ENCODE data around the gene BCAS1. TPM values are rescaled to one million over a fixed set of nuclear protein-coding genes. Genes with fewer than 3 reads are reported as not detected.

BCAS1 gene
- total RNA-seq (2012; rRNA removed): under 0.01 and 1.3 TPM in 2 replicates

GRCh38 chr20:54070187-54070987 lies at the start of gene BCAS1:
Gene BCAS1, minus strand, starts transcription at chr20:54070594. Its CDS starts 11,876 bp downstream, at chr20:54058718.
- H3K4me1 ChIP-seq (ENCODE audit: control insufficient read depth, insufficient read depth, low read length): no peaks in the 10 kb centered on the region
- H3K4me3 ChIP-seq (ENCODE audit: low read length): no peak within 1 kb of the TSS
- H3K4me2 ChIP-seq (ENCODE audit: low read length): no peak within 1 kb of the TSS
- no peaks in the 10 kb centered on the region for H3K36me3 ChIP-seq (ENCODE audit: insufficient read depth, low read length)
- no peak within 1 kb of the TSS for H3K9ac ChIP-seq (ENCODE audit: low read depth, low read length)
- H3K27me3 ChIP-seq (ENCODE audit: control insufficient read depth, insufficient read depth, low read length): peaks cover 13% of the 10 kb centered on the region
- H3K9me3 ChIP-seq (replicated peaks; ENCODE audit: low read length): no peaks in the 10 kb centered on the region

DNA sequence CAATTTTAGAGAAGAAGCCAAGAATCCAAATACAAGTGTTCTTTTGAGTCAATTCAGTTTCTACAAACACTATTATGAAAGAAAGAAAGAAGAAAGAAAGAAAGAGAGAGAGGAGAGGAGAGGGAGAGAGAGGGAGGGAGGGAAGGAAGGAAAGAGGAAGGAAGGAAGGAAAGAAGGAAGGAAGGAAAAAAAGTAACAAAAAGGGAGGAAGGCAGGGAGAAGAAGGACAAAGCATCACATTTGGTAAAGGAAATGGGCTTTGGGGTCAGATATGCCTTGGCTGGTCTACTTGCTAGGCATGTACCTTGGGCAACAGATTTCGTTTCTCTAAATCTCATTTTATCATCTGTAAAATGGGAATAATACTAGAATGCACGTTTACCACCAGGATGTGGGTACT lies 49.4 kb upstream of the BCAS1 start:
- no peaks in the 10 kb centered on the region for H3K9me3 ChIP-seq (replicated peaks; ENCODE audit: low read length)
- H3K36me3 ChIP-seq (ENCODE audit: insufficient read depth, low read length): no peaks in the 10 kb centered on the region
- no peak overlapping the region for H3K4me3 ChIP-seq (ENCODE audit: low read length)
- H3K4me2 ChIP-seq (ENCODE audit: low read length): no peak overlapping the region
- H3K4me1 ChIP-seq (ENCODE audit: control insufficient read depth, insufficient read depth, low read length): peaks cover 25% of the 10 kb centered on the region
- H3K27me3 ChIP-seq (ENCODE audit: control insufficient read depth, insufficient read depth, low read length): peaks cover 8% of the 10 kb centered on the region
- H3K9ac ChIP-seq (ENCODE audit: low read depth, low read length): no peak overlapping the region

GRCh38 chr20:54118220-54119001 lies 48.0 kb upstream of the BCAS1 start:
- H3K36me3 ChIP-seq (ENCODE audit: insufficient read depth, low read length): no peaks in the 10 kb centered on the region
- H3K9ac ChIP-seq (ENCODE audit: low read depth, low read length): no peak overlapping the region
- H3K4me3 ChIP-seq (ENCODE audit: low read length): no peak overlapping the region
- peaks cover 8% of the 10 kb centered on the region for H3K27me3 ChIP-seq (ENCODE audit: control insufficient read depth, insufficient read depth, low read length)
- H3K4me2 ChIP-seq (ENCODE audit: low read length): no peak overlapping the region
- peaks cover 19% of the 10 kb centered on the region for H3K4me1 ChIP-seq (ENCODE audit: control insufficient read depth, insufficient read depth, low read length)
- H3K9me3 ChIP-seq (replicated peaks; ENCODE audit: low read length): no peaks in the 10 kb centered on the region

DNA sequence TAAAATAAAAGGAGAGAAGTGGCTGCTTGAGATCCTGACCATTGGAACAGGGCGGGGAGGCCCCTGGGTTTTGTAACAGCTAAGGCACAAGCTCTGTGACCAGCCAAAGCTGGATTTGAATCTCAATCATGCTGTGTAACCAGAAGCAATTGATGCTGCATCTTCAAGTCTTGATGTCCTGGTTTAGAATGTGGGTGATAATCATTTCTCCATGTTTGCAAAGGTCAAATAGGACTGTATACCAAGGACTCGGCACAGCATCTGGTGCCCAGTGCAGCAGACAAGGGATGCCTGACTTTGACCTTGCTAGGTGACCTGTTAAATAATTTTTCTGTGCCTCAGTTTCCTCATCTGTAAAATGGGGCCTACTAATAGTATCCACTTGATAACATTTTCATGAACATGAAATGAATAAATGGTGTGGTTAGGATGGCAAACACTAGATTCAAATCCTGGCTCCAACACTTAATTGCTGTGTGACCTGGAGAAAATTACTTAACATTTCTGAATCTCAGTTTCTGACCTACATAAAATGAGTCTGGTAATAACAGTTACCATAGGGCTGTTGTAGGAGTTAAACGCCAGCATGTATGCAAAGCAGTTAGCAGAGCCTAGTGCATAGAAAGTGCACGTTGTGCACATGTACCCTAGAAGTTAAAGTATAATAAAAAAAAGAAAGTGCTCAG lies 46.3 kb upstream of the BCAS1 start:
- no peak overlapping the region for H3K4me2 ChIP-seq (ENCODE audit: low read length)
- H3K36me3 ChIP-seq (ENCODE audit: insufficient read depth, low read length): no peaks in the 10 kb centered on the region
- no peak overlapping the region for H3K9ac ChIP-seq (ENCODE audit: low read depth, low read length)
- H3K4me3 ChIP-seq (ENCODE audit: low read length): no peak overlapping the region
- no peaks in the 10 kb centered on the region for H3K9me3 ChIP-seq (replicated peaks; ENCODE audit: low read length)
- H3K27me3 ChIP-seq (ENCODE audit: control insufficient read depth, insufficient read depth, low read length): peaks cover 8% of the 10 kb centered on the region
- peaks cover 6% of the 10 kb centered on the region for H3K4me1 ChIP-seq (ENCODE audit: control insufficient read depth, insufficient read depth, low read length)

- no peaks in the 10 kb centered on the region for H3K36me3 ChIP-seq (ENCODE audit: insufficient read depth, low read length)
- H3K4me2 ChIP-seq (ENCODE audit: low read length): no peak overlapping the region
- H3K27me3 ChIP-seq (ENCODE audit: control insufficient read depth, insufficient read depth, low read length): peaks cover 8% of the 10 kb centered on the region
- no peak overlapping the region for H3K4me3 ChIP-seq (ENCODE audit: low read length)
- H3K9ac ChIP-seq (ENCODE audit: low read depth, low read length): no peak overlapping the region
- peaks cover 6% of the 10 kb centered on the region for H3K4me1 ChIP-seq (ENCODE audit: control insufficient read depth, insufficient read depth, low read length)
- H3K9me3 ChIP-seq (replicated peaks; ENCODE audit: low read length): no peaks in the 10 kb centered on the region
These were observed 44.9 kb upstream of the BCAS1 start for GRCh38 chr20:54115172-54115854.

- H3K4me1 ChIP-seq (ENCODE audit: control insufficient read depth, insufficient read depth, low read length): peaks cover 6% of the 10 kb centered on the region
- H3K9me3 ChIP-seq (replicated peaks; ENCODE audit: low read length): no peaks in the 10 kb centered on the region
These were observed 43.7 kb upstream of the BCAS1 start for GRCh38 chr20:54114109-54114508.

GRCh38 chr20:54113566-54113965 lies 43.2 kb upstream of the BCAS1 start:
- H3K9me3 ChIP-seq (replicated peaks; ENCODE audit: low read length): no peaks in the 10 kb centered on the region
- H3K36me3 ChIP-seq (ENCODE audit: insufficient read depth, low read length): no peaks in the 10 kb centered on the region
- H3K4me2 ChIP-seq (ENCODE audit: low read length): no peak overlapping the region
- no peak overlapping the region for H3K9ac ChIP-seq (ENCODE audit: low read depth, low read length)
- no peak overlapping the region for H3K4me3 ChIP-seq (ENCODE audit: low read length)
- H3K4me1 ChIP-seq (ENCODE audit: control insufficient read depth, insufficient read depth, low read length): peaks cover 6% of the 10 kb centered on the region
- H3K27me3 ChIP-seq (ENCODE audit: control insufficient read depth, insufficient read depth, low read length): peaks cover 8% of the 10 kb centered on the region

More at GRCh38 chr20:54114109-54114508, 43.7 kb upstream of the BCAS1 start:
- Histone ChIP-seq H3K27me3 (ENCODE audit: control insufficient read depth, insufficient read depth, low read length) (peaks cover 8% of the 10 kb centered on the region), H3K36me3 (ENCODE audit: insufficient read depth, low read length) (no peaks in the 10 kb centered on the region), H3K4me3 (ENCODE audit: low read length) (no peak overlapping the region), H3K4me2 (ENCODE audit: low read length) (no peak overlapping the region), H3K9ac (ENCODE audit: low read depth, low read length) (no peak overlapping the region)

GRCh38 chr20:54112221-54112884 lies 42.0 kb upstream of the BCAS1 start:
- no peaks in the 10 kb centered on the region for H3K36me3 ChIP-seq (ENCODE audit: insufficient read depth, low read length)
- no peak overlapping the region for H3K4me2 ChIP-seq (ENCODE audit: low read length)
- H3K4me3 ChIP-seq (ENCODE audit: low read length): no peak overlapping the region
- peaks cover 6% of the 10 kb centered on the region for H3K4me1 ChIP-seq (ENCODE audit: control insufficient read depth, insufficient read depth, low read length)
- H3K27me3 ChIP-seq (ENCODE audit: control insufficient read depth, insufficient read depth, low read length): peaks cover 14% of the 10 kb centered on the region
- no peaks in the 10 kb centered on the region for H3K9me3 ChIP-seq (replicated peaks; ENCODE audit: low read length)
- no peak overlapping the region for H3K9ac ChIP-seq (ENCODE audit: low read depth, low read length)

DNA sequence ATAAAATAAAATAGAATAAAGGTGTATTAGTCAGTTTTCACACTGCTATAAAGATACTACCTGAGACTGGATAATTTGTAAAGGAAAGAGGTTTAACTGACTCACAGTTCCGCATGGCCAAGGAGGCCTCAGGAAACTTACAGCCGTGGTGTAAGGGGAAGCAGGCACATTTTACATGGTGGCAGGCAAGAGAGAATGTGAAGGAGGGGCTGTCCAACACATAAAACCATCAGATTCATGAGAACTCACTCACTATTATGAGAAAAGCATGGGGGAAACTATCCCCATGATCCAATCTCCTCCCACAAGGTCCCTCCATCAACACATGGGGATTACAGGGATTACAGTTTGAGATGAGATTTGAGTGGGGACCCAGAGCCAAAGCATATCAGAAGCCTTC lies 41.1 kb upstream of the BCAS1 start:
- Histone ChIP-seq H3K4me3 (ENCODE audit: low read length) (no peak overlapping the region), H3K9ac (ENCODE audit: low read depth, low read length) (no peak overlapping the region), H3K27me3 (ENCODE audit: control insufficient read depth, insufficient read depth, low read length) (peaks cover 14% of the 10 kb centered on the region), H3K4me1 (ENCODE audit: control insufficient read depth, insufficient read depth, low read length) (peaks cover 6% of the 10 kb centered on the region), H3K9me3 (replicated peaks; ENCODE audit: low read length) (no peaks in the 10 kb centered on the region), H3K4me2 (ENCODE audit: low read length) (no peak overlapping the region), H3K36me3 (ENCODE audit: insufficient read depth, low read length) (no peaks in the 10 kb centered on the region)

GRCh38 chr20:54110457-54110856 lies 40.1 kb upstream of the BCAS1 start:
- H3K4me1 ChIP-seq (ENCODE audit: control insufficient read depth, insufficient read depth, low read length): peaks cover 4% of the 10 kb centered on the region
- H3K4me2 ChIP-seq (ENCODE audit: low read length): no peak overlapping the region
- no peaks in the 10 kb centered on the region for H3K36me3 ChIP-seq (ENCODE audit: insufficient read depth, low read length)
- no peak overlapping the region for H3K9ac ChIP-seq (ENCODE audit: low read depth, low read length)
- H3K4me3 ChIP-seq (ENCODE audit: low read length): no peak overlapping the region
- H3K9me3 ChIP-seq (replicated peaks; ENCODE audit: low read length): no peaks in the 10 kb centered on the region
- H3K27me3 ChIP-seq (ENCODE audit: control insufficient read depth, insufficient read depth, low read length): peaks cover 13% of the 10 kb centered on the region

Measured in skeletal muscle satellite cell (primary cell).